ENCODE measurements around the gene HOXB9.

Gene HOXB9

GRCh38 chr17:48583708-48584222 is 42.4 kb downstream of the HOXB9 start:
- no peak for DNase-seq (ENCODE audit: low read depth)
- in situ Hi-C loops (cut with HindIII; ENCODE audit: low sequenced_read_pairs) = no loop called here
- H3K4me3 ChIP-seq (ENCODE audit: low read depth, low read length) = no peak overlapping the region
- TF ChIP-seq CTCF (IDR thresholded peaks at IDR 0.05; ENCODE audit: low read depth, low read length, missing control alignments) = no peak

DNA sequence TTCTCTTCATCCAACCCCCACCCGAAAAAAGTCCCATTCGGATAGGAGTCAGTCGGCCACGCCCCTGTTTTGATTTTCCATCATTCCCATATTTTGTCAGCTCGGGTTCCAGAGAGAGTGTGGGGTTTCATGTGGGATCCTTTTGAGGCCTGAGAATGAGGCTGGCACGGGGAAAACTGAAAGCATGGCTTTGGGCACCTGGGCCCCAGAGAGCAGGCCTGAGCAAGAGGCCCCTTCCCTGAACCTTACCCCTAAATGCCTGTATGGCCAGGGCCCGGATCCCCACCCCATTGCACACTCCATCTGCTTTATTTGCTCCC is 43.4 kb downstream of the HOXB9 start:
- DNase-seq (ENCODE audit: low read depth) = no peak
- no peak for TF ChIP-seq CTCF (IDR thresholded peaks at IDR 0.05; ENCODE audit: low read depth, low read length, missing control alignments)
- peak overlapping the region; percentile 82 for H3K4me3 ChIP-seq (ENCODE audit: low read depth, low read length)
- in situ Hi-C loops (cut with HindIII; ENCODE audit: low sequenced_read_pairs) = no loop called here

- no peak for DNase-seq (ENCODE audit: low read depth)
- in situ Hi-C loops (cut with HindIII; ENCODE audit: low sequenced_read_pairs) = no loop called here
- TF ChIP-seq CTCF (IDR thresholded peaks at IDR 0.05; ENCODE audit: low read depth, low read length, missing control alignments) = no peak
- peak overlapping the region; percentile 82 for H3K4me3 ChIP-seq (ENCODE audit: low read depth, low read length)
Measured at GRCh38 chr17:48579760-48580554, 46.2 kb downstream of the HOXB9 start.

GRCh38 chr17:48579471-48579759 is 46.7 kb downstream of the HOXB9 start:
- no peak for DNase-seq (ENCODE audit: low read depth)
- TF ChIP-seq CTCF (IDR thresholded peaks at IDR 0.05; ENCODE audit: low read depth, low read length, missing control alignments) = no peak
- H3K4me3 ChIP-seq (ENCODE audit: low read depth, low read length) = peak overlapping the region; percentile 82
- in situ Hi-C loops (cut with HindIII; ENCODE audit: low sequenced_read_pairs) = no loop called here

DNA sequence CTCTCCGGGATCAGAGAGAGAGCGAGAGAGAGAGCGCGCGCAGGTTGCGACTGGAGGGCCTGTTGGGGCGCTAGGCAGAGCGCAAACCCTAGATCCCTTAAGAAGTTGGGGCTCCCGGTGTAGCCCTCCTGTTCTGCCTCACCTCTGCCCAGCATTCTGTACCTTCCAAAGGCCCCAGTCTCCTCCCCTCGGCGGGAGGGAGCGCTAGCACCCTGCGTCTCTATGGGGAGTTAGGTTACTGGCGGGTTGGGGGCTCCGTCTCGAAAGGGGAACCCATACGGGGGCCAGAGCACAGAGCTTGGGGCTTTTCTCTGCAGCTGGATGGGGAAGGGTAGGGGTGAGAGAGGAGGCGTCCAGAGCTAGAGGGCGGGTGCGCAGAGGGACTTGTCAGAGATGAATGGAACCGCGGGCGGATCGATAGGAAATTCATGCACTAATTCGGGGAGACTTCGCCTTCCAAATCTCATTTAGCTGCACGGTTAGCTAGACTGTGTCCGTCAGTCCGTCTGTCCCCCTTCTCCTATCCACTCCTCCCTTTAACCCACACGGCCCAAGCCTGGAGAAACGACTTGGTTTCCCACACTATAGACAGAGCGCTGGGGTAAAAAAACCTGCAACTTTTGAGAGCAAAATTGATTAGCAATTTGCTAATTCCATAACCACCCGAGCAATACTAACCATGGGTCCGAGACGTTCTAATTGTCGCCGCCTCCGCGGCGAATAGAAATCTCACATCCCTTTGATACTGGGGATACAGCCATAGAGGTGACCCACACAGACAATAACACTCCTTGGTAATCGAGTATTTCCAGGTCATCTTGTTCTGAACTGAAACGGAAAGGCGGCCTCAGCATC is 47.3 kb downstream of the HOXB9 start:
- H3K4me3 ChIP-seq (ENCODE audit: low read depth, low read length) = peak overlapping the region; percentile 82
- no peak for DNase-seq (ENCODE audit: low read depth)
- TF ChIP-seq CTCF (IDR thresholded peaks at IDR 0.05; ENCODE audit: low read depth, low read length, missing control alignments) = no peak
- in situ Hi-C loops (cut with HindIII; ENCODE audit: low sequenced_read_pairs) = no loop called here

DNA sequence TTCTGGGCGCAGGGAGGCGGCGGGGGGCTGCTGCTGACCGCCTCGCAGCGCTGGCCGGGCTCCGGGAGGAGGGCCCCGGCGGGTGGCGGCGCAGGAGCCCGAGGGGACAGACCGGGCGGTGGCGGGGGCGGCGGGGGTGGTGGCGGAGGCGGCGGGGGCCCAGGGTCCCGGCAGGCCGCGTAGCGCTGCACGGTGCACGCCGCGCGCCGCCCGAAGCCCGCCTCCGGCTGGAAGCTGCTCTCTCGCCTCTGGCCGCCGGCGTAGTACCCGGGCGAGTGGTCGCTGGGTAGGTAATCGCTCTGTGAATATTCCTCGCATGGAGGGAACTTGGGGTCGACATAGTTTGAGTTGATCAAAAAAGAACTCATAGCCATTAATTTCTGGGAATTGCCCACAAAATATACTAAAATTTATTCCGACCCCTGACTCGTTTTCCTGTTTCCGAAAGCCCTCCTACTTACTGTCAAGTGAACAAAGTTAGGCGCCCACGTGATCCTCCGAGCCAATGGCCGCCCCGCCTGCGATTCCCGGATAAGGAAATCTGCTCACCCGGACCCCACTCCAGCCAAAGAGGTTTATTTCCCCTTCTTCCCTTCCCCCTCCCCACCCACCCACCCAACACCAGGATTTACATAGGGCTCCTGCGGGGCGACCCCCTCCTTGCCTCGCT is 48.1 kb downstream of the HOXB9 start, which contains the start of gene HOXB4:
TSS of gene HOXB4 (minus strand) at position 405 of the 670 bp plus-strand sequence. CDS start at position 374, 31 bp downstream.
- no peak for TF ChIP-seq CTCF (IDR thresholded peaks at IDR 0.05; ENCODE audit: low read depth, low read length, missing control alignments)
- peak; percentile 65 for DNase-seq (ENCODE audit: low read depth)
- H3K4me3 ChIP-seq (ENCODE audit: low read depth, low read length) = peak within 1 kb of the TSS; percentile 82
- in situ Hi-C loops (cut with HindIII; ENCODE audit: low sequenced_read_pairs) = no loop called here

All from astrocyte of the cerebellum (primary cell).